PFSK-1 (cell line): ENCODE data around the gene FRMD4A.

Source experiments
- FOXP2 ChIP-seq: optimal IDR thresholded peaks from 2 replicates; pipeline ENCODE3; 2011; ENCODE audit warnings: borderline replicate concordance, control low read depth, inconsistent platforms; ENCODE audit not compliant: insufficient read depth; ENCODE audit errors: extremely low read length, extremely low read depth
- POLR2AphosphoS5 ChIP-seq: IDR thresholded peaks from 2 replicates; pipeline ENCODE4 v1.6.1; 2012; ENCODE audit warnings: low read depth, mild to moderate bottlenecking, control low read depth, low read length, moderate library complexity
- REST ChIP-seq, 2 experiments: IDR thresholded peaks; 2 replicates each; pipeline versions ENCODE4 v1.6.1 to v1.8.0; 2011 to 2012; ENCODE audit warnings: low read depth in 2 of 2, low read length in 2 of 2, control low read depth in 1 of 2, inconsistent platforms in 1 of 2, mild to moderate bottlenecking in 1 of 2, moderate library complexity in 1 of 2; ENCODE audit not compliant: insufficient read depth in 1 of 2
- SIN3A ChIP-seq: IDR thresholded peaks from 2 replicates; pipeline ENCODE4 v1.6.1; 2012; ENCODE audit warnings: mild to moderate bottlenecking, low read length, moderate library complexity, borderline replicate concordance; ENCODE audit not compliant: insufficient read depth
- TAF1 ChIP-seq: IDR thresholded peaks from 2 replicates; pipeline ENCODE4 v1.6.1; 2012; ENCODE audit warnings: low read length, control low read depth, borderline replicate concordance; ENCODE audit not compliant: insufficient read depth

Gene FRMD4A

GRCh38 chr10:13971601-13972475 lies 358.9 kb downstream of the FRMD4A start:
- no peak for TF ChIP-seq POLR2AphosphoS5
- TF ChIP-seq REST (IDR thresholded peaks at IDR 0.05; ENCODE audit: insufficient read depth in 1 of 2, low read depth in 2 of 2, low read length in 2 of 2) = no peak
- TF ChIP-seq SIN3A = no peak
- no peak for TF ChIP-seq FOXP2
- TF ChIP-seq TAF1 = no peak

GRCh38 chr10:13970957-13971353 lies 359.8 kb downstream of the FRMD4A start:
- TF ChIP-seq SIN3A = no peak
- no peak for TF ChIP-seq TAF1
- no peak for TF ChIP-seq POLR2AphosphoS5
- TF ChIP-seq REST (IDR thresholded peaks at IDR 0.05; ENCODE audit: insufficient read depth in 1 of 2, low read depth in 2 of 2, low read length in 2 of 2) = no peak
- TF ChIP-seq FOXP2 = no peak

GRCh38 chr10:13970236-13970956 lies 360.3 kb downstream of the FRMD4A start:
- TF ChIP-seq FOXP2 (no peak), POLR2AphosphoS5 (no peak), SIN3A (no peak), TAF1 (no peak), REST (IDR thresholded peaks at IDR 0.05; ENCODE audit: insufficient read depth in 1 of 2, low read depth in 2 of 2, low read length in 2 of 2) (no peak)

GRCh38 chr10:13969792-13970140 lies 361.0 kb downstream of the FRMD4A start:
- TF ChIP-seq TAF1 (no peak), POLR2AphosphoS5 (no peak), SIN3A (no peak), FOXP2 (no peak), REST (IDR thresholded peaks at IDR 0.05; ENCODE audit: insufficient read depth in 1 of 2, low read depth in 2 of 2, low read length in 2 of 2) (no peak)
